ENCODE measurements around the gene GET4.

DNA sequence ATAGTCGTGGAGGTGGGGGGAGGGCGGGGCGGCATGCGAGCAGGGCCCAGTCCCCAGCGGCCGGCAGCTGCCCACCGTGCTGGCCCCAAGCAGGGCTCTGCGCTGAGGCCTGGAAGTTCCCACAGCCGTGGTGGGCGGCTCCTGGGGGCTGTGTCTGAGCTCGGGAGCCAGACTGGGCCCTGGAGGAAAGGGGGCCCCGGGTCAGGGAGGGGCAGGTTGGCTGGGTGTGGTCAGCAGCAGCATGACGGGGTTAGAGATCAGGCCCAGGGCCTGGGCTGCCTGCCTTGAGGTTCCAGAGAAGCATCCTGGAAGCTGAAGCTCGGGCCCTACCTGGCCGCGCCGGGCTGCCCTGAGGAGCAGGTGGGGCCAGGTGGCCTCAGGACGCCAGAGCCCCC, 22.1 kb downstream of the GET4 start:
- TF ChIP-seq EZH2 (optimal IDR thresholded peaks at IDR 0.05; ENCODE audit: low read depth, low read length) (no peak), CTCF (IDR thresholded peaks at IDR 0.05; ENCODE audit: low read length) (no peak), EZH2phosphoT487 (IDR thresholded peaks at IDR 0.05; ENCODE audit: low read length) (no peak)
